K562 (cell line): ENCODE results near the gene RETSAT. TPM values are rescaled to one million over a fixed set of nuclear protein-coding genes. Genes with fewer than 3 reads are reported as not detected.

Experiments used
- BCL6 ChIP-seq: fragments of 250-450 bp; sonication (Bioruptor Pico); IDR thresholded peaks from 2 replicates; pipeline ENCODE4 v1.4.0; 2020
- CBFB ChIP-seq: sonication (generic); formaldehyde crosslinking; IDR thresholded peaks from 2 replicates; pipeline ENCODE4 v1.4.0; 2020; ENCODE audit warnings: mild to moderate bottlenecking, missing genetic modification reagents
- CHD1 ChIP-seq: fragments of 200-600 bp; sonication (generic); IDR thresholded peaks from one replicate; pipeline ENCODE4 v1.6.1; 2012; ENCODE audit warnings: mild to moderate bottlenecking, moderate library complexity, low read length, inconsistent platforms
- DPF2 ChIP-seq: fragments of 450-650 bp; IDR thresholded peaks from 2 replicates; pipeline ENCODE4 v1.6.1; 2016
- ELF2 ChIP-seq: fragments of 250-450 bp; sonication (Bioruptor Pico); IDR thresholded peaks from 2 replicates; pipeline ENCODE4 v1.5.0; 2021; ENCODE audit warnings: mild to moderate bottlenecking
- GABPA ChIP-seq: fragments of 200-800 bp; sonication (Bioruptor generic); conservative IDR thresholded peaks from 2 replicates; pipeline ENCODE4 v1.6.1; 2016; ENCODE audit warnings: low read depth, missing genetic modification characterization, missing compliant biosample characterization
- GMEB1 ChIP-seq: fragments of 250-450 bp; sonication (Bioruptor Pico); IDR thresholded peaks from 2 replicates; pipeline ENCODE4 v1.4.0; 2020; ENCODE audit warnings: mild to moderate bottlenecking
- NR2C2 ChIP-seq, 2 experiments: fragments of 200-800 bp in 1 of 2; sonication (Bioruptor generic) in 1 of 2; sonication (generic) in 1 of 2; formaldehyde crosslinking in 1 of 2; IDR thresholded peaks; 2 replicates each; pipeline versions ENCODE4 v1.6.1 to v1.8.0; 2016 to 2022; ENCODE audit warnings: mild to moderate bottlenecking in 1 of 2, missing compliant biosample characterization in 1 of 2, missing genetic modification characterization in 1 of 2, missing genetic modification reagents in 1 of 2
- RBM15 ChIP-seq: fragments of 200-400 bp; formaldehyde crosslinking; IDR thresholded peaks from 2 replicates; pipeline ENCODE4 v1.6.1; 2018; ENCODE audit warnings: mild to moderate bottlenecking, low read length, moderate library complexity; ENCODE audit not compliant: insufficient read depth
- RBM22 ChIP-seq: fragments of 200-400 bp; formaldehyde crosslinking; IDR thresholded peaks from 2 replicates; pipeline ENCODE4 v1.6.1; 2018; ENCODE audit warnings: low read length, low read depth; ENCODE audit not compliant: poor library complexity, severe bottlenecking
- RHOXF2B ChIP-seq: fragments of 250-450 bp; sonication (Bioruptor Pico); conservative IDR thresholded peaks from 2 replicates; pipeline ENCODE4 v1.5.1; 2021
- STAT5B ChIP-seq: fragments of 250-450 bp; sonication (Bioruptor Pico); IDR thresholded peaks from 2 replicates; pipeline ENCODE4 v1.8.0; 2021; ENCODE audit warnings: mild to moderate bottlenecking, inconsistent platforms
- VEZF1 ChIP-seq: fragments of 200-800 bp; sonication (Bioruptor generic); IDR thresholded peaks from 2 replicates; pipeline ENCODE4 v1.6.1; 2017; ENCODE audit warnings: missing genetic modification characterization, missing compliant biosample characterization
- WHSC1 ChIP-seq: IDR thresholded peaks from one replicate; pipeline ENCODE4 v1.6.1; 2012; ENCODE audit warnings: low read length, control low read depth, inconsistent platforms
- XRCC5 ChIP-seq: fragments of 200-400 bp; formaldehyde crosslinking; IDR thresholded peaks from 2 replicates; pipeline ENCODE4 v1.6.1; 2017; ENCODE audit warnings: low read depth, mild to moderate bottlenecking, low read length
- ZNF639 ChIP-seq, 2 experiments: fragments of 200-800 bp in 1 of 2; sonication (Bioruptor generic) in 1 of 2; sonication (generic) in 1 of 2; formaldehyde crosslinking in 1 of 2; IDR thresholded peaks in 1 of 2; conservative IDR thresholded peaks in 1 of 2; 2 replicates each; pipeline versions ENCODE4 v1.5.0 to v1.6.1; 2016 to 2020; ENCODE audit warnings: missing compliant biosample characterization in 1 of 2, missing genetic modification characterization in 1 of 2, missing genetic modification reagents in 1 of 2
- ZNF77 ChIP-seq: fragments of 250-450 bp; sonication (Bioruptor Pico); IDR thresholded peaks from 2 replicates; pipeline ENCODE4 v1.5.0; 2020
- polyA plus RNA-seq, 8 experiments: library from polyadenylated mRNA; depleted of rRNA in 4 of 8; stranded (reverse) in 5 of 8; unstranded in 3 of 8; fragments of >200 nt; fragmentation: Nextera tagmentation in 2 of 8; fragmentation: Illumina TruSeq in 1 of 8; extraction: Ambion mirVana in 2 of 8; extraction: Trizol in 1 of 8; gene quantifications; 2 replicates each; pipeline versions ENCODE4 v1.2.1 to v1.2.3, GENCODE V29; 2011 to 2014; ENCODE audit warnings: inconsistent platforms in 1 of 8, missing spikeins in 1 of 8
- total RNA-seq, 7 experiments: library from RNA; depleted of rRNA in 6 of 7; stranded (reverse); fragments of >200 nt in 6 of 7; fragmentation: Illumina TruSeq in 2 of 7; extraction: Trizol in 2 of 7; gene quantifications; 2 replicates each; pipeline versions ENCODE4 v1.2.1 to v1.2.3, GENCODE V29; 2011 to 2021; ENCODE audit warnings: low replicate concordance in 1 of 7
- TF ChIP-seq, protein P1 (sequence below): fragments of 250-450 bp; sonication (Bioruptor Pico); IDR thresholded peaks from 2 replicates; pipeline ENCODE4 v1.8.0; 2021; ENCODE audit warnings: moderate library complexity, mild to moderate bottlenecking, inconsistent platforms
- TF ChIP-seq, protein P2 (sequence below): fragments of 250-450 bp; sonication (Bioruptor Pico); IDR thresholded peaks from 2 replicates; pipeline ENCODE4 v1.8.0; 2022; ENCODE audit warnings: inconsistent platforms

RETSAT gene
- total and polyA plus RNA-seq, 9 of the 15 experiments (the other 6 are each of a cell fraction or from before 2014, with no cell fraction given) = 1.9 to 21.6 (median 16.5) TPM

GRCh38 chr2:85327822-85328617, 26.3 kb downstream of the RETSAT start, which contains the start of gene TGOLN2 (continued):
- peak; percentile 62 for TF ChIP-seq VEZF1 (CRISPR knock-in tag)
- 0 out of 2 replicates have a peak, but pooled peaks have one; percentile 35 for TF ChIP-seq RHOXF2B
- TF ChIP-seq STAT5B (CRISPR knock-in tag) = no peak
- TF ChIP-seq ZNF639 (CRISPR knock-in tag; conservative IDR thresholded peaks at IDR 0.05 in 1 of 2, IDR thresholded peaks at IDR 0.05 in 1 of 2) = peak in 1 of 2 experiments; percentile 48; a peak in 1 of 4 replicates
- TF ChIP-seq GMEB1 (CRISPR knock-in tag) = 0 out of 2 replicates have a peak, but pooled peaks have one; percentile 16
- no peak for TF ChIP-seq ZNF77 (CRISPR knock-in tag)
- TF ChIP-seq RBM22 = peak; percentile 47
- no peak for TF ChIP-seq WHSC1
- TF ChIP-seq DPF2 = peak; percentile 67
- peak; percentile 91 for TF ChIP-seq ELF2 (CRISPR knock-in tag)
- TF ChIP-seq, protein P1, sequence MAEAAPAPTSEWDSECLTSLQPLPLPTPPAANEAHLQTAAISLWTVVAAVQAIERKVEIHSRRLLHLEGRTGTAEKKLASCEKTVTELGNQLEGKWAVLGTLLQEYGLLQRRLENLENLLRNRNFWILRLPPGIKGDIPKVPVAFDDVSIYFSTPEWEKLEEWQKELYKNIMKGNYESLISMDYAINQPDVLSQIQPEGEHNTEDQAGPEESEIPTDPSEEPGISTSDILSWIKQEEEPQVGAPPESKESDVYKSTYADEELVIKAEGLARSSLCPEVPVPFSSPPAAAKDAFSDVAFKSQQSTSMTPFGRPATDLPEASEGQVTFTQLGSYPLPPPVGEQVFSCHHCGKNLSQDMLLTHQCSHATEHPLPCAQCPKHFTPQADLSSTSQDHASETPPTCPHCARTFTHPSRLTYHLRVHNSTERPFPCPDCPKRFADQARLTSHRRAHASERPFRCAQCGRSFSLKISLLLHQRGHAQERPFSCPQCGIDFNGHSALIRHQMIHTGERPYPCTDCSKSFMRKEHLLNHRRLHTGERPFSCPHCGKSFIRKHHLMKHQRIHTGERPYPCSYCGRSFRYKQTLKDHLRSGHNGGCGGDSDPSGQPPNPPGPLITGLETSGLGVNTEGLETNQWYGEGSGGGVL (CRISPR knock-in tag) = no peak
- peak; percentile 57; the same call in 1 of the 2 replicates for TF ChIP-seq CBFB (CRISPR knock-in tag)
- no peak for TF ChIP-seq CHD1
- TF ChIP-seq NR2C2 (CRISPR knock-in tag; IDR thresholded peaks at IDR 0.05) = peak; percentile 72; the same call in 1 of the 2 replicates
- TF ChIP-seq NR2C2 (tag; IDR thresholded peaks at IDR 0.05) = peak; percentile 81
- TF ChIP-seq, protein P2, sequence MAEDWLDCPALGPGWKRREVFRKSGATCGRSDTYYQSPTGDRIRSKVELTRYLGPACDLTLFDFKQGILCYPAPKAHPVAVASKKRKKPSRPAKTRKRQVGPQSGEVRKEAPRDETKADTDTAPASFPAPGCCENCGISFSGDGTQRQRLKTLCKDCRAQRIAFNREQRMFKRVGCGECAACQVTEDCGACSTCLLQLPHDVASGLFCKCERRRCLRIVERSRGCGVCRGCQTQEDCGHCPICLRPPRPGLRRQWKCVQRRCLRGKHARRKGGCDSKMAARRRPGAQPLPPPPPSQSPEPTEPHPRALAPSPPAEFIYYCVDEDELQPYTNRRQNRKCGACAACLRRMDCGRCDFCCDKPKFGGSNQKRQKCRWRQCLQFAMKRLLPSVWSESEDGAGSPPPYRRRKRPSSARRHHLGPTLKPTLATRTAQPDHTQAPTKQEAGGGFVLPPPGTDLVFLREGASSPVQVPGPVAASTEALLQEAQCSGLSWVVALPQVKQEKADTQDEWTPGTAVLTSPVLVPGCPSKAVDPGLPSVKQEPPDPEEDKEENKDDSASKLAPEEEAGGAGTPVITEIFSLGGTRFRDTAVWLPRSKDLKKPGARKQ (CRISPR knock-in tag) = no peak
- TF ChIP-seq BCL6 (CRISPR knock-in tag) = no peak
- TF ChIP-seq GABPA (tag) = peak; percentile 89
- TF ChIP-seq RBM15 = no peak
- no peak for TF ChIP-seq XRCC5
